Kidney (tissue), 14 donors: Measurements from ENCODE around the gene CNTFR. TPM values are rescaled to one million over a fixed set of nuclear protein-coding genes. Genes with fewer than 3 reads are reported as not detected.

Experiments used
- DNase-seq, 5 donors: peaks; one replicate each; pipeline ENCODE4 v3.0.0-alpha.2; 2013 to 2020
- FAIRE-seq: peaks from 2 replicates; lab custom pipeline; 2012; peaks lifted over from hg19 to GRCh38; lab: Jason Lieb, UNC
- H3K27ac ChIP-seq, 2 donors: one replicate each; pipeline ENCODE4 v1.7.0; 2013; ENCODE audit warnings: low read depth in 2 of 2, low read length in 2 of 2, inconsistent platforms in 1 of 2
- H3K27me3 ChIP-seq: one replicate; pipeline ENCODE4 v1.7.1; 2013; ENCODE audit warnings: low read length, inconsistent platforms; ENCODE audit not compliant: control insufficient read depth, insufficient read depth
- H3K36me3 ChIP-seq, 3 donors: one replicate each; pipeline versions ENCODE4 v1.7.0 to v1.7.1; 2013; ENCODE audit warnings: low read length in 3 of 3, control low read depth in 1 of 3, inconsistent platforms in 1 of 3; ENCODE audit not compliant: insufficient read depth in 3 of 3, control insufficient read depth in 2 of 3
- H3K4me1 ChIP-seq, 3 donors: one replicate each; pipeline versions ENCODE4 v1.7.0 to v1.7.1; 2013; ENCODE audit warnings: low read length in 3 of 3, inconsistent platforms in 1 of 3, low read depth in 1 of 3; ENCODE audit not compliant: control insufficient read depth in 2 of 3, insufficient read depth in 2 of 3
- H3K4me3 ChIP-seq, 3 donors: one replicate each; pipeline versions ENCODE4 v1.7.0 to v1.8.1; 2013; ENCODE audit warnings: low read length in 3 of 3, control low read depth in 1 of 3, inconsistent platforms in 1 of 3
- H3K9ac ChIP-seq, 3 donors: one replicate each; pipeline versions ENCODE4 v1.7.0 to v1.7.1; 2013; ENCODE audit warnings: low read length in 3 of 3, control low read depth in 1 of 3, inconsistent platforms in 1 of 3
- H3K9me3 ChIP-seq, 3 donors: one replicate each; pipeline versions ENCODE4 v1.7.0 to v1.7.1; 2013; ENCODE audit warnings: low read length in 3 of 3, control low read depth in 1 of 3, inconsistent platforms in 1 of 3; ENCODE audit not compliant: control insufficient read depth in 2 of 3, insufficient read depth in 1 of 3
- intact Hi-C: fragments of 100-400 bp; cut with DNase I; formaldehyde crosslinking; loops from one replicate; pipeline ENCODE4 v1.11.1; 2022
- polyA plus RNA-seq: library from polyadenylated mRNA; stranded (reverse); fragments of 350-450 nt; fragmentation: Illumina TruSeq; extraction: RNeasy Lipid Tissue Mini Kit (QIAGEN cat#74804); gene quantifications from one replicate; pipeline ENCODE4 v1.2.3, GENCODE V29; 2014; ENCODE audit warnings: low read depth, low replicate concordance; ENCODE audit not compliant: insufficient read depth
- total RNA-seq: library from RNA; stranded (reverse); fragmentation: NEBNext Ultra II Directional; extraction: Animal tissue kit (Norgen Biotek cat#: 25700); gene quantifications from one replicate; pipeline ENCODE4 v1.2.1, GENCODE V29; 2021
- TF ChIP-seq, protein P1 (sequence below): IDR thresholded peaks from 3 replicates; pipeline ENCODE4 v1.5.1; 2012; ENCODE audit warnings: mild to moderate bottlenecking, moderate library complexity, borderline replicate concordance; ENCODE audit not compliant: insufficient read depth; ENCODE audit errors: extremely low read depth
- donor health status: control.
- donor health status: control.
- donor health status: control.
- donor health status: control.
- donor health status: control.
- donor health status: DM: yes; HTN: yes; CAD: no.
- donor health status: Normal renal cell carcinoma (clear cell type).

Gene CNTFR
- total and polyA plus RNA-seq, 2 donors from 2014 or later = 1.7 to 3.7 TPM

DNA sequence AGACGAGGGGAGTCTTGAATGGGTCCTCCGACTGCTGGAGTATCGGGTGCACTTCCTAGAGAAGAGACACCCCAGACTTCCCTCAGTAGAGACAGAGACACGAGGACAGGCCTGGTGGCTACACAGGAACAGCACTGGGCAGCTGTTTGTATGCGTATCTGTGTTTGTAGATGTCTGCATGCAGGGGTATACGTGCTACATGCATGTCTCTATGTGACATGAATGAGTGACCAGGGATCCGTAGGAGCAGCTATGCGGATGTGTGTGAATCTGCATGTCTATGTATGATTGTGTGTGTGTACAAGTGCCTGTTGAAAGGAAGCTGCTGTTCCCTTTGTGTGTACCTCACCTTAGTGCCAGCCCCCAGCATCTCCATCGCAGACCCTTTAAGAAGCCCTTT lies 31.2 kb downstream of the CNTFR start:
- no peaks in the 10 kb centered on the region for H3K9me3 ChIP-seq
- FAIRE-seq = no peak
- H3K9ac ChIP-seq = no peak overlapping the region
- H3K4me1 ChIP-seq = peaks cover 11 to 19% (median 13%) of the 10 kb centered on the region in 3 donors
- peaks cover 0 to 2% (median 0%) of the 10 kb centered on the region in 3 donors for H3K36me3 ChIP-seq
- no peak overlapping the region for H3K4me3 ChIP-seq
- H3K27ac ChIP-seq = no peak overlapping the region
- TF ChIP-seq, protein P1, sequence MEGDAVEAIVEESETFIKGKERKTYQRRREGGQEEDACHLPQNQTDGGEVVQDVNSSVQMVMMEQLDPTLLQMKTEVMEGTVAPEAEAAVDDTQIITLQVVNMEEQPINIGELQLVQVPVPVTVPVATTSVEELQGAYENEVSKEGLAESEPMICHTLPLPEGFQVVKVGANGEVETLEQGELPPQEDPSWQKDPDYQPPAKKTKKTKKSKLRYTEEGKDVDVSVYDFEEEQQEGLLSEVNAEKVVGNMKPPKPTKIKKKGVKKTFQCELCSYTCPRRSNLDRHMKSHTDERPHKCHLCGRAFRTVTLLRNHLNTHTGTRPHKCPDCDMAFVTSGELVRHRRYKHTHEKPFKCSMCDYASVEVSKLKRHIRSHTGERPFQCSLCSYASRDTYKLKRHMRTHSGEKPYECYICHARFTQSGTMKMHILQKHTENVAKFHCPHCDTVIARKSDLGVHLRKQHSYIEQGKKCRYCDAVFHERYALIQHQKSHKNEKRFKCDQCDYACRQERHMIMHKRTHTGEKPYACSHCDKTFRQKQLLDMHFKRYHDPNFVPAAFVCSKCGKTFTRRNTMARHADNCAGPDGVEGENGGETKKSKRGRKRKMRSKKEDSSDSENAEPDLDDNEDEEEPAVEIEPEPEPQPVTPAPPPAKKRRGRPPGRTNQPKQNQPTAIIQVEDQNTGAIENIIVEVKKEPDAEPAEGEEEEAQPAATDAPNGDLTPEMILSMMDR = no peak
- H3K27me3 ChIP-seq = peaks cover 3% of the 10 kb centered on the region
- DNase-seq = peak in 2 of 5 donors; percentile 30 to 43
- intact Hi-C loops = no loop called here

DNA sequence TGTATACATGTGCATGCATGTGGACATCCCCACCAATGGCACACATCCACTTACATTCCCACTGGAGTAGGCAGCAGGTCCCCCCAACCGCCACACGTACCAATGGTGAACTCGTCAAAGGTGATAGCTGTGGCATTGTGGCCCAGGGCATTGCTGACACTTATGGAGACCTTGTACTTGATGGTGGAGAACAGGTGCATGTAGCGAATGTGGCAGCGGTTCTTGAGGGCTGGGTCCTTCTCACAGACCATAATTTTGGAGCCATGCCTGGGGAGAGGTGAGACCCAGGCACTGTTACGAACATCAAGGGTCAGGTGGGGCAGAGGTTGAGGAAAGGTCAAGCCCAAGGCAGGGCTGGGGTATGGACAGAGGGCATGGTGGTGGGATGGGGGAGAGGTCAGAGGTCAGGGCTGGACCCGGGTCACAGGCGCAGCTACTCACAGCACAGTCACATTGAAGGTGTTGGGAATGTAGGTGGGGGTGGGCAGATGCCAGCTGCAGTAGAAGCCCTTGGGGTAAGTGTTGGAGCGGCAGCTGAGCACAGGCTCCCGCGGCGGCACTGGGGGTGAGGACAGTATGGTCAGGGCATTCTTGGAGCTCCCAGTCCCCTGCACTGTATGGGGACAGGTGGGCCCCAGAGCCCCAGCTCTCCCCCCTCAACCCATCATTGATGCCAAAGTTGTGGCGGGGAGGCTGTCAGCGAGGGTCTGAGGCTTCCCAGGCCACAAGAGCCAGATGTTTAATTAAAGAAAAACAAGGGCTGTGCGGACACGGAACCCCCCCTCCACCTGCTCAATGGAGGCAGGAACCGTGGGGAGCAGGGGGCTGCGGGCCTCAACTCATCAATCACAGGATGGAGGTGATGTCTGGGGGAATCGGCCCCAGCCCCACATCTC lies 31.9 kb downstream of the CNTFR start:
- intact Hi-C loops = no loop called here
- H3K27ac ChIP-seq = no peak overlapping the region
- no peak overlapping the region for H3K9ac ChIP-seq
- H3K27me3 ChIP-seq = peaks cover 3% of the 10 kb centered on the region
- no peak overlapping the region for H3K4me3 ChIP-seq
- FAIRE-seq (no peak), DNase-seq (peak in 3 of 5 donors; percentile 41 to 77 (median 51))
- TF ChIP-seq, protein P1 = no peak
- no peaks in the 10 kb centered on the region for H3K9me3 ChIP-seq
- H3K36me3 ChIP-seq = no peaks in the 10 kb centered on the region
- peaks cover 11 to 19% (median 13%) of the 10 kb centered on the region in 3 donors for H3K4me1 ChIP-seq

DNA sequence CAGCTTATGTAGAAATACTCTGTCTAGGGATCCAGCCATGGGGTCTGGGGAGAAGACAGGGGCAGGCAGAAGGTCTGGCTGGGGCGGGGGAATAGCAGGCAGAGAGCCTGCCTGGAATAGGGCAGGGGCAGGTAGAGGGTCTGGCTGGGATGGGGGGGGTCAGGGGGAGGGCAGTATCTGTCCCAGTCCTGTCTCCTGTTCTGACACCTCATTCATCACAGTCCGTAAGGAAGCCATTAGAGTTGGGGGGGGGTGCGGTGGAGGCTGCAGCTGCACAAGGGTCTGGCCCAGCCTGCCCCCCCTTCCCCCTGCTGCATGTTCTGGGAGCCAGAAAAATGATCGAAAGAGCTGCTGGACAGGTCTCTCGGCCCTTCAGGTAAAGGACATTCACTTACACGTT lies 32.6 kb downstream of the CNTFR start:
- FAIRE-seq (no peak), DNase-seq (peak in 2 of 5 donors; percentile 21 to 66)
- H3K27me3 ChIP-seq = peaks cover 3% of the 10 kb centered on the region
- no peak overlapping the region for H3K9ac ChIP-seq
- peaks cover 11 to 19% (median 13%) of the 10 kb centered on the region in 3 donors for H3K4me1 ChIP-seq
- TF ChIP-seq, protein P1 = no peak
- no peaks in the 10 kb centered on the region for H3K36me3 ChIP-seq
- no peak overlapping the region for H3K4me3 ChIP-seq
- intact Hi-C loops = no loop called here
- no peak overlapping the region for H3K27ac ChIP-seq
- no peaks in the 10 kb centered on the region for H3K9me3 ChIP-seq
